HG03469 (cell line): ENCODE measurements around the gene SORBS1.
A peak's percentile ranks its signal among the peaks of the same experiment; 100 is the strongest.

Source experiments
- ATAC-seq: cut with Tn5 transposase; IDR thresholded peaks from one replicate; pipeline ENCODE4 v1.9.1; 2021; ENCODE audit warnings: mild to moderate bottlenecking, moderate library complexity, moderate number of reproducible peaks; ENCODE audit not compliant: unreplicated experiment

SORBS1 gene

GRCh38 chr10:95442341-95442740 is 118.8 kb downstream of the SORBS1 start:
- no peak for ATAC-seq

- no peak for ATAC-seq
Measured at GRCh38 chr10:95441547-95441923, 119.6 kb downstream of the SORBS1 start.

- ATAC-seq: no peak
Measured at GRCh38 chr10:95440756-95441546, 120.2 kb downstream of the SORBS1 start.

- no peak for ATAC-seq
Measured at GRCh38 chr10:95440038-95440725, 121.0 kb downstream of the SORBS1 start.

- no peak for ATAC-seq
Measured at GRCh38 chr10:95438781-95439180, 122.4 kb downstream of the SORBS1 start.

- no peak for ATAC-seq
Measured at GRCh38 chr10:95437669-95438068, 123.5 kb downstream of the SORBS1 start.

GRCh38 chr10:95435548-95436279 is 125.5 kb downstream of the SORBS1 start:
- no peak for ATAC-seq

GRCh38 chr10:95434583-95434982 is 126.6 kb downstream of the SORBS1 start:
- no peak for ATAC-seq

- peak; percentile 63 for ATAC-seq
Measured at GRCh38 chr10:95431900-95432342, 129.2 kb downstream of the SORBS1 start.

- ATAC-seq: peak; percentile 83
Measured at GRCh38 chr10:95430231-95430951, 130.8 kb downstream of the SORBS1 start.

GRCh38 chr10:95429639-95430038 is 131.5 kb downstream of the SORBS1 start:
- ATAC-seq: no peak

GRCh38 chr10:95428701-95429100 is 132.5 kb downstream of the SORBS1 start:
- ATAC-seq: no peak

GRCh38 chr10:95426482-95426881 is 134.7 kb downstream of the SORBS1 start:
- no peak for ATAC-seq

GRCh38 chr10:95425592-95426465 is 135.3 kb downstream of the SORBS1 start:
- no peak for ATAC-seq

- no peak for ATAC-seq
Measured at GRCh38 chr10:95423164-95424005, 137.8 kb downstream of the SORBS1 start.

- no peak for ATAC-seq
Measured at GRCh38 chr10:95422233-95422632, 138.9 kb downstream of the SORBS1 start.

- no peak for ATAC-seq
Measured at GRCh38 chr10:95421782-95422181, 139.4 kb downstream of the SORBS1 start.

- ATAC-seq: no peak
Measured at GRCh38 chr10:95419399-95419798, 141.8 kb downstream of the SORBS1 start.

- no peak for ATAC-seq
Measured at GRCh38 chr10:95416973-95417372, 144.2 kb downstream of the SORBS1 start.
